SKM-1 treated with dmso at 0.1 percent for 144 hours (cell line): ENCODE results near the gene NASP.
A peak's percentile ranks its signal among the peaks of the same experiment; 100 is the strongest.

ENCODE experiments used
- DNase-seq: peaks from one replicate; lab custom pipeline; 2025; ENCODE audit not compliant: unreplicated experiment; lab: John Stamatoyannopoulos, UW

The NASP gene

GRCh38 chr1:45583666-45584350 lies at the start of gene NASP:
TSS of gene NASP (plus strand) at chr1:45584041. CDS start at chr1:45584147, 106 bp downstream.
- peak; percentile 57 for DNase-seq

GRCh38 chr1:45535988-45536766 lies 47.7 kb upstream of the NASP start:
- no peak for DNase-seq

- no peak for DNase-seq
These were observed 47.0 kb upstream of the NASP start for GRCh38 chr1:45536886-45537285.

- no peak for DNase-seq
These were observed 42.6 kb upstream of the NASP start for GRCh38 chr1:45541193-45541592.

- no peak for DNase-seq
These were observed 41.2 kb upstream of the NASP start for GRCh38 chr1:45542591-45542990.

- DNase-seq, result peak; percentile 90
These were observed 40.0 kb upstream of the NASP start for GRCh38 chr1:45543581-45544417.

GRCh38 chr1:45544530-45544929 lies 39.3 kb upstream of the NASP start:
- DNase-seq, result no peak

- no peak for DNase-seq
These were observed 38.8 kb upstream of the NASP start for GRCh38 chr1:45545019-45545493.

- no peak for DNase-seq
These were observed 38.1 kb upstream of the NASP start for GRCh38 chr1:45545553-45546310.

GRCh38 chr1:45550401-45551351 lies 33.2 kb upstream of the NASP start, which contains the start of gene AKR1A1:
TSS of gene AKR1A1 (plus strand) at chr1:45550826. CDS start at chr1:45561795, 10,969 bp downstream.
- peak; percentile 93 for DNase-seq

- no peak for DNase-seq
These were observed 32.2 kb upstream of the NASP start for GRCh38 chr1:45551684-45552083.

- DNase-seq, result no peak
These were observed 31.5 kb upstream of the NASP start for GRCh38 chr1:45552331-45552730.

GRCh38 chr1:45554198-45554597 lies 29.6 kb upstream of the NASP start:
- DNase-seq, result no peak

- DNase-seq, result no peak
These were observed 26.4 kb upstream of the NASP start for GRCh38 chr1:45557422-45557944.

GRCh38 chr1:45563843-45564242 lies 20.0 kb upstream of the NASP start:
- no peak for DNase-seq

- DNase-seq, result no peak
These were observed 17.1 kb upstream of the NASP start for GRCh38 chr1:45566722-45567121.

GRCh38 chr1:45567911-45568310 lies 15.9 kb upstream of the NASP start:
- no peak for DNase-seq

- DNase-seq, result no peak
These were observed 15.4 kb upstream of the NASP start for GRCh38 chr1:45568421-45568820.

GRCh38 chr1:45569571-45569961 lies 14.3 kb upstream of the NASP start:
- DNase-seq, result no peak
